GM20000 (cell line): ENCODE data around the gene RYR3.

Experiments used
- DNase-seq: peaks from one replicate; pipeline ENCODE4 v3.0.0; 2012; ENCODE audit warnings: low spot score
- TF ChIP-seq, protein P1 (sequence below): IDR thresholded peaks from 2 replicates; pipeline ENCODE4 v1.5.1; 2012; ENCODE audit warnings: mild to moderate bottlenecking, control low read depth; ENCODE audit errors: extremely low read depth, missing control alignments

Gene RYR3

DNA sequence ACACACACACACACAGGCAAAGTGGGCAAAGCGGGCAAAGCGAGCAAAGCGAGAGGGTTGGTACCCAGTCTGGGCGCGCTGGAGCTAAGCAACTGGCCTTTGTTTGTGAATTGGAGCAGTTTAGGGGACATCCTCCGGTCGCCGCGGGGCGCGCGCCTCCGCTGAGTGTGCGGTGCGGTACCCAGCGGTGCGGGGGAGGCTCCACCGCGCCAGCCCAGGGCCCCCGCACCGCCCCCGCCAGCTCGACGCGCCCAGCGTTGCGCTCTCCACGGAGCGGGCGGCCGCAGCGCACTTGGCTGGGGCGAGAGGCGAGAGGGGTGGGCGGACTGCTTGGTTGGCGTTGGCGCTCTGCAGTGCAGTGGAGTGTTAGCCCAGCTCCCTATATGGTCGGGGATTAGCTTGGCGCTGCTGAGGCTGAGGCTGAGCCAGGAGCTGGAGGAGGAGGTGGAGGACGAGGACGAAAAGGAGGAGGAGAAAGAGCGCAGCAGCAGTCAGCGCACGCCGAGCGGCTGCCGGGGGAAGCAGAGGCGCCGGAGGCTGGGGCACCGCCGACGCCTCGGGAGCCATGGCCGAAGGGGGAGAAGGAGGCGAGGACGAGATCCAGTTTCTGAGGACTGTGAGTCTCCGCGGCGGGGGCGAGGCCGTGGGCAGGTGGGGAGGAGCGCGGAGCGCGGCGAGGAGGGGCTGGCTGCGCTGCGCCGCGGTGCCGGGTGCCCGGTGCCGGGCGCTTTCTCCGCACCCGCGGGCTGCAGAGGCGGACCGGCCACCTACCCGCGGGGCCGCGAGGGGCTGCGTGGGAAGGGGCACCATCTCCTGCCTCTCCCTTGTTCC lies at the start of gene RYR3:
TSS of gene RYR3 (plus strand) at position 487 of the 831 bp plus-strand sequence. CDS start at position 566, 79 bp downstream.
- TF ChIP-seq, protein P1, sequence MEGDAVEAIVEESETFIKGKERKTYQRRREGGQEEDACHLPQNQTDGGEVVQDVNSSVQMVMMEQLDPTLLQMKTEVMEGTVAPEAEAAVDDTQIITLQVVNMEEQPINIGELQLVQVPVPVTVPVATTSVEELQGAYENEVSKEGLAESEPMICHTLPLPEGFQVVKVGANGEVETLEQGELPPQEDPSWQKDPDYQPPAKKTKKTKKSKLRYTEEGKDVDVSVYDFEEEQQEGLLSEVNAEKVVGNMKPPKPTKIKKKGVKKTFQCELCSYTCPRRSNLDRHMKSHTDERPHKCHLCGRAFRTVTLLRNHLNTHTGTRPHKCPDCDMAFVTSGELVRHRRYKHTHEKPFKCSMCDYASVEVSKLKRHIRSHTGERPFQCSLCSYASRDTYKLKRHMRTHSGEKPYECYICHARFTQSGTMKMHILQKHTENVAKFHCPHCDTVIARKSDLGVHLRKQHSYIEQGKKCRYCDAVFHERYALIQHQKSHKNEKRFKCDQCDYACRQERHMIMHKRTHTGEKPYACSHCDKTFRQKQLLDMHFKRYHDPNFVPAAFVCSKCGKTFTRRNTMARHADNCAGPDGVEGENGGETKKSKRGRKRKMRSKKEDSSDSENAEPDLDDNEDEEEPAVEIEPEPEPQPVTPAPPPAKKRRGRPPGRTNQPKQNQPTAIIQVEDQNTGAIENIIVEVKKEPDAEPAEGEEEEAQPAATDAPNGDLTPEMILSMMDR, result no peak
- DNase-seq, result no peak

DNA sequence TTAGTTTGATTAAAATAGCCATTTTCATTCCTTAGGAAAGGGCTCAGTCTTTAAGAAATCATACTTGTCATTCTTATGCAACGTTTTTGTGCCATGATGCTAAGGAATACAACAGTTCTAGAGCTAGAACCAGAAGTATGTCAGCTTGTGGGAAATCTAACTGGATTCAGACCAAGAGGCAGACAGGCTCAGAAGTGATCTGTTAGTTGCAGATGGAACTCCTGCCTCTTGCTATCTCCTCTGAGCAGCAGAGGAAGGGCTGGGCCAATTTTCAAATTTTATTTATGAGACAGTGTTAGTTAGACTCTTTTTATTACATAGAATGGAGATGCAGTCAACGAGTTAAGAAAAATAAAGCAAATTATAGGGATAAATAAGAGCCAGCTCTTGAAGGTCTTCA lies 48.5 kb upstream of the RYR3 start:
- TF ChIP-seq, protein P1, result no peak
- DNase-seq, result no peak

DNA sequence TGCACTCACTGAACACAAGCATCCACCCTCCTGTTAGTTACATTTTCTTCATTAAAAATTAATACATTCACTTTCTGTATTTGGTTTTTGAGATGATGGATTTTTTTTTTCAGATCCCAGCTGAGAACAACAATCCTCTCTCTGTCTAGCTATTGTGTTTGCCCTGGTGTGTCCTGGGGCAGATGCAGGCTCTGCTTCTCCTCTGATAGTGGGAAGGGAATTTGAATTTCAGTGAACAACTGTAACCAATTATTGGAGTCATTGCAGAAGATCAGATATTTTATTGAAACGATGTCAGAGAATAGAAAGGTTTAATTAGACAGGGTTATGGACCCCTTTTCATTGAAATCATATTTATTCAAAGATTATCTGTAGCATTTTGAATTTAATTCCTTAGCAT lies 33.1 kb upstream of the RYR3 start:
- no peak for DNase-seq
- TF ChIP-seq, protein P1, result no peak

DNA sequence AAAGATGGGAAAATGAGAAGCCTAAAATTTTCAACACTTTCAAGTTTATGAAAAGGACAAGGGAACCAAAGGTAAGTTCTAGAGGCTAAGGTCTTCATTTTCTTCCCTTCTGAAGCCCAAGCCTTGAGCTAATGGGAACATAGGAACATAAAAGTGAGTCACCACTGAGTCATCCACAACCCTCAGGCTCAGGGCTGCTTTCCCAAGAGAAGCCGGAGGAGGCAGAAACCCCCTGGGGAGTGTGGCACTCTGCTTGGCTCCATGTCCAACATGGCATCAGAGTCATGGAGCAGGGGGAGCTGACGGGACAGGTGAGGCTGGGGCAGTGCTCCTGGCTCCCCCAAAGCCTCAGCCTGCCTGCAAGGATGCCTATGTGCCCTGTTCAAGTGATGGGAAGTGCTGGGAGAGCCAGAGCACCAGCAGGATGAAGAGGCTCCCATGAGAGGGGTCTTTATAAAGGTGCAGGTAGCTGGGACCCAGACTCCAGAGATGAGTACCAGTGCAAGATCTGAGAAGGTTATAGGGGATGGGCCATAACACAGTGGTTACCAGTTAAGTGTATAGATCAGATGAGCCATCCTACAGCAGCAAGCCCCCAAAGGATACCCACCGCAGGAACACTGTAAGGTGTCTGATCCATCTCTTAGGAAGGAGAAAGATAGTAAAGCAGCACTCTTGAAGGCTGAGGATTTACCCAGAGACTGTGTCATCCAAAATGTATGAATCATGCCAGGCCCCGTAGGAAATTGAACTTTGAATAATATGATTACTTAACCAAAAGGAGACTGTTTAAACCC lies 31.8 kb upstream of the RYR3 start:
- DNase-seq, result no peak
- TF ChIP-seq, protein P1, result no peak

DNA sequence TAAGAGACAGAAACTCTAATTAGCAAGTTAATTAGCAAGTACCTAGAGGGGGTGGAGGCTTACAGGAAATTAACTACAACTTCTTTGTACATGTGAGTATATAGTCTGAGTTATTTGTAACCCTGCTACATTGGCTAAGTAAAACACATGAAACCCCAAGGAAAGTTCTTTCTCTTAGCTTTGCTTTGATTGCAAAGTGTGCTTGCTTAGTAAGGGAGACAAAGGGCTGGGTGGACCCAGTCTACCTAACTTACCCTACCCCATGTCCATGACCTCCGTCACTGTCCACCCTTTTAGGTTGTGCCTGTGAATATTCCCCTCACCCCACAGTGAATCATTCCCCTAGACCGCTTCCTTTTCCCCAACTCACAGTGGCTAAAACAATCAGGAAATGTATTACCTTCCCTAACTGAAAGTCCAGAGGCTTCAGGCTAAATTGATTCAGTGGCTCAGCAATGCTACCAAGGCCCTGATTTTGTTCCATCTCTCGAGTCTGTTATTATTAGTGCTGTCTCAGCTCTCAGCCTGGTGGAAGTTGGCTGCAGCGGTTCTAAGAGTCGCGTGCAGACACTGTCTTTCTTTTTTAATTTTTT lies 31.1 kb upstream of the RYR3 start:
- TF ChIP-seq, protein P1, result no peak
- DNase-seq, result no peak

DNA sequence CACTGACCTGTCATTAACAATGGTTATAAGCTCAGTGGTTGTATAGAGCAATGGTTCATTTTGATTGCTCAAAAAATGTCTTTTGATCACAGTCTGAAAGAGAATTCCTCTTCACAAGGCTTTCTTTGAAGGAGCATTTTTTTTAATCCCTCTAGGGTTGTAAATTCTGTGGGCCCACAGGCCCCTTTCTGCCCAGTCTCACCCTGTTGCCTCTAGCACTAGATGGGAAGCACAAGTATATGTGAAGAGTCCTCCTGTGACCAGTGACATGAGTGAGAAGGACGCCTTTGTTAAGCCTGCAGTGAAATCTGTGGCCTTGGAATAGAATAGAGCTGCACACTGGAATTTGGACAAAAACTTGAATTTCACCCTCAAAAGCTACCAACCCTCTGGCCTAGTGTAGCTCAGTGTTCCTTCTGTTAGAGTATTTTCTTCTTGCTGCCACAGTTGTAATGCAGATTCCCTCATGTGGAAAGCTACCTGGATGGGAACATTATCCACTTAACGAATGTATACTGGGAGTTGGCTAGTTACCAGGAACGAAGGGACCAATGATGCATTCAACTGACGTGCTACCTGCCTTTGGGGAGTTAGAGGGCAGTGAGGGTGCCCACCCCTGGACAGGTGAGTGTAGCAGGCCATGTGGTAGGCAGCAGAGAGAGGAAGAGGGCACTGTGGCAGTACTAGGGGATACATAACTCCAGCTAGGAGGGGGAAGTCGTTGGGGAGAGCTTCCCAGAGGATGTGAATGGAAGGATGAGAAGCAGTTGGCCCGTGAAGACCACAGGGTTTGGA lies 28.3 kb upstream of the RYR3 start:
- TF ChIP-seq, protein P1, result no peak
- DNase-seq, result no peak
